Thoracic aorta (tissue), 2 donors: Measurements from ENCODE around the gene TSR3. TPM values are rescaled to one million over a fixed set of nuclear protein-coding genes. Genes with fewer than 3 reads are reported as not detected.

Experiments used
- ATAC-seq: fragments of 150-250 bp; one replicate; pipeline ENCODE4 v1.8.0; 2017; ENCODE audit warnings: low read depth; ENCODE audit not compliant: insufficient number of reproducible peaks, low FRiP score
- DNase-seq: peaks from one replicate; pipeline ENCODE4 v3.0.0-alpha.2; 2020; ENCODE audit warnings: low spot score
- H3K27ac ChIP-seq, 2 donors: fragments of 200-600 bp; sonication (generic); 1 replicate in 1 of 2; 2 replicates in 1 of 2; pipeline ENCODE4 v1.5.1; 2016; ENCODE audit warnings: mild to moderate bottlenecking in 2 of 2, moderate library complexity in 2 of 2
- H3K27me3 ChIP-seq: fragments of 200-600 bp; sonication (generic); replicated peaks from 2 replicates; pipeline ENCODE4 v1.6.0; 2016; ENCODE audit warnings: mild to moderate bottlenecking; ENCODE audit not compliant: insufficient read depth
- H3K36me3 ChIP-seq: fragments of 200-600 bp; sonication (generic); one replicate; pipeline ENCODE4 v1.5.1; 2016
- H3K4me1 ChIP-seq, 2 donors: fragments of 200-600 bp; sonication (generic); 1 replicate in 1 of 2; 2 replicates in 1 of 2; pipeline versions ENCODE4 v1.5.1 to v1.6.0; 2016; ENCODE audit warnings: low read depth in 2 of 2, mild to moderate bottlenecking in 1 of 2; ENCODE audit not compliant: control insufficient read depth in 1 of 2
- H3K4me3 ChIP-seq: fragments of 200-600 bp; sonication (generic); 2 replicates; pipeline ENCODE4 v1.5.1; 2016; ENCODE audit warnings: mild to moderate bottlenecking
- H3K9me3 ChIP-seq: fragments of 200-600 bp; sonication (generic); 2 replicates; pipeline ENCODE4 v1.5.1; 2016
- CTCF ChIP-seq: fragments of 200-600 bp; sonication (generic); IDR thresholded peaks from one replicate; pipeline ENCODE4 v1.5.1; 2019; ENCODE audit warnings: antibody characterized with exemption
- total RNA-seq, 2 donors: library from RNA; depleted of rRNA; stranded (reverse); fragments of >200 nt; gene quantifications; one replicate each; pipeline versions ENCODE4 v1.1.0 to v1.2.3, GENCODE V29; 2016

TSR3 gene
- total RNA-seq, 2 donors from 2014 or later, result 61.7 to 124 TPM

- ATAC-seq (no peak), DNase-seq (no peak)
- TF ChIP-seq CTCF, result no peak
Measured at GRCh38 chr16:1349951-1350350, 1.7 kb downstream of the TSR3 start.

DNA sequence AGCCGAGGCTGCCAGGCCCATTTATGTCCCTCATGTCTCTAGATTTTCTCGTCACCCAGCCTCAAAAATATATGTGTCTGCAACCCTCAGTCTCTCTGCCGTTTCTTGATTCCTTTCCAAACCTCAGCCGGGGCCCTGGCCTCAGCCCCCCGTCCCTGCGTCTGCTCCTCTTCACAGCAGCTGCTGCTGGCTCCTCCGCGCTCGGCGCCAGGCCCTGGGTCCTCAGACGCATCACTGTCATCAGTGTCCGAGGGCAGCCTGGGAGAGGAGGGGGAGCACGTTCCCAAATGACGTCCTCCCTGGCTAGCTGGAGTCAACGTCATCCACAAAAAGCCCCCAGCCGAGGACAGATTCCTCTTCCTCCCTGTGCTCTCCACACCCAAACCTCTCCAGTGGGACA, 2.3 kb downstream of the TSR3 start:
- no peak overlapping the region for H3K4me3 ChIP-seq
- ATAC-seq (no peak), DNase-seq (no peak)
- no peak for TF ChIP-seq CTCF
- no peaks in the 10 kb centered on the region for H3K27me3 ChIP-seq
- H3K4me1 ChIP-seq, result peaks cover 8 to 32% of the 10 kb centered on the region in 2 donors
- H3K36me3 ChIP-seq, result peaks cover 12% of the 10 kb centered on the region
- H3K27ac ChIP-seq, result no peak overlapping the region
- H3K9me3 ChIP-seq, result no peaks in the 10 kb centered on the region

More at GRCh38 chr16:1349951-1350350, 1.7 kb downstream of the TSR3 start:
- peaks cover 8 to 32% of the 10 kb centered on the region in 2 donors for H3K4me1 ChIP-seq
- H3K9me3 ChIP-seq, result no peaks in the 10 kb centered on the region
- no peak overlapping the region for H3K4me3 ChIP-seq
- no peak overlapping the region for H3K27ac ChIP-seq
- H3K36me3 ChIP-seq, result peaks cover 12% of the 10 kb centered on the region
- no peaks in the 10 kb centered on the region for H3K27me3 ChIP-seq

- H3K9me3 ChIP-seq, result no peaks in the 10 kb centered on the region
- ATAC-seq, result no peak
Measured at GRCh38 chr16:1348926-1349325, 2.8 kb downstream of the TSR3 start.

GRCh38 chr16:1348441-1348840, 3.2 kb downstream of the TSR3 start:
- no peak overlapping the region for H3K4me3 ChIP-seq
- H3K27me3 ChIP-seq, result no peaks in the 10 kb centered on the region
- H3K4me1 ChIP-seq, result peaks cover 8 to 37% of the 10 kb centered on the region in 2 donors
- no peak overlapping the region for H3K27ac ChIP-seq
- H3K9me3 ChIP-seq, result no peaks in the 10 kb centered on the region
- DNase-seq (no peak), ATAC-seq (no peak)
- TF ChIP-seq CTCF, result no peak
- peaks cover 12% of the 10 kb centered on the region for H3K36me3 ChIP-seq

More at GRCh38 chr16:1348926-1349325, 2.8 kb downstream of the TSR3 start:
- H3K27me3 ChIP-seq, result no peaks in the 10 kb centered on the region
- H3K36me3 ChIP-seq, result peaks cover 12% of the 10 kb centered on the region
- peaks cover 8 to 36% of the 10 kb centered on the region in 2 donors for H3K4me1 ChIP-seq
- no peak overlapping the region for H3K27ac ChIP-seq
- H3K4me3 ChIP-seq, result no peak overlapping the region
- TF ChIP-seq CTCF, result no peak
- DNase-seq, result no peak

GRCh38 chr16:1347962-1348361, 3.7 kb downstream of the TSR3 start:
- H3K9me3 ChIP-seq, result no peaks in the 10 kb centered on the region
- no peak for ATAC-seq
- no peak for DNase-seq
- H3K4me1 ChIP-seq, result peaks cover 6 to 34% of the 10 kb centered on the region in 2 donors
- H3K4me3 ChIP-seq, result no peak overlapping the region
- peaks cover 12% of the 10 kb centered on the region for H3K36me3 ChIP-seq
- H3K27me3 ChIP-seq, result no peaks in the 10 kb centered on the region
- H3K27ac ChIP-seq, result no peak overlapping the region
- TF ChIP-seq CTCF, result no peak
